Hypothalamus (tissue), 51 donors: ENCODE data around the gene COL13A1.

Experiments
- DNase-seq, 51 donors: peaks; one replicate each; lab custom pipeline; 2025; lab: John Stamatoyannopoulos, UW

Gene COL13A1

GRCh38 chr10:69901022-69901421 lies 99.3 kb downstream of the COL13A1 start:
- no peak for DNase-seq

DNA sequence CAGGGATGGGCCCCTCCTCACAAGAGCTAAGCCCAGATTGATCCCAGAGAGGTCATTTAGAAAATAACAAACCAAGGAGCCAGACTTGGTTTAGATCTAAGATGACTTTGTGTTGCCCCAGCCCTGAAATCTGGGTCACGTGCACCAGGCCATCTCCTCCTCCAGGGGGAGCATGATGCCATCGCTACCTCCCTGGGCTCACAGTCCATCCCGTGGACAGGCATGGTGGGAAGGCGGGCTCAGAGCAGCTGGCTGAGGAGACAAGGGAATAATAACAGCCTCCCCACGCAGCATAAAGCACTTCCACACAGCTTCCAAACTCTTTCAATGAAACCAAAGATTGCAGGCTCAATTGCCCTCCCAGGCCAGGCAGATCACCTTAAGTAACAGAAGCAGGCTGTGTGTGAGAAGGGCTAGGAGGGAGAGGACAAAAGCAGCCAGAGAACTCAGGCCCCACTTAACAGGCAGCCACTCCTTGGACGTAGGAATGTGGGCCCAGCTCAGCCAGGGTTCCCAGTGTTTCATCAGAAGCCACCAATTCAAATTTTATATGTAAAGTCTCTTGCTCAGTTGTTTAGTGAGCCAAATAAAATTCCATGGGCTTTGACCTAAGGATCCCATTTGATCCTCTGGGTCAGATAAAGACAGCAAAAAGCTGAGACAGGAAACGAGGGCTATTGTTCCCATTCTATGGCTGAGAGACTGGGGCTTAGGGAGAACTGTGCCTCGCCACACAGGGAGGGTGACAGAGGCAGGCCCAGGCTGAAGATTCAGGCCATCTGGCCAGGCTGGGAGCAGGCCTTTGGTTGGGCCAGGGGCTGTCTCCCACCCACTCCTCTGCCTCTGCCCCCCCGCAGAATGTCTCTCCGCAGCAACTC lies 100.2 kb downstream of the COL13A1 start:
- DNase-seq = peak in 15 of 51 donors; percentile 3 to 36 (median 15)

- DNase-seq = peak in 9 of 51 donors; percentile 7 to 41 (median 20)
Measured at GRCh38 chr10:69902835-69903535, 101.3 kb downstream of the COL13A1 start.

DNA sequence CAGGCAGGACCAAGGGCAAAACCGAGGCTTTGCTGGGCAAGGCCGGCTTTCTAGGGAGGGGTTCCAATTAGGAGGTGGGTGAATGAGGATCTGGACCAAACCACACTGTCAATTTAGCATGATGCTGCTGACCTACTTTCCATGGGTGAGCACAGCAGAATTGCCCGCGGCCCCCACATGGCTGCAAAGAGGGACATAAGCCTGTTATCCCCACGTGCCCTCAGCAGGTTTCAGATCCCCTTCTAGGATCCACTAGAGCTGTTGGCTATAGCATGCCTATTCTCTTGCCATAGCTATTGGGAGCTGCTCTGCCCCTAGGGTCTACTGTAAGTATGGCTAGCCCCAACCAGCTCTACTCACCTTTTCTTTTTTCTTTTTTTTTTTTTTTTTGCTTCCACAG lies 102.8 kb downstream of the COL13A1 start:
- no peak for DNase-seq

- DNase-seq = no peak
Measured at GRCh38 chr10:69906425-69906824, 104.7 kb downstream of the COL13A1 start.

DNA sequence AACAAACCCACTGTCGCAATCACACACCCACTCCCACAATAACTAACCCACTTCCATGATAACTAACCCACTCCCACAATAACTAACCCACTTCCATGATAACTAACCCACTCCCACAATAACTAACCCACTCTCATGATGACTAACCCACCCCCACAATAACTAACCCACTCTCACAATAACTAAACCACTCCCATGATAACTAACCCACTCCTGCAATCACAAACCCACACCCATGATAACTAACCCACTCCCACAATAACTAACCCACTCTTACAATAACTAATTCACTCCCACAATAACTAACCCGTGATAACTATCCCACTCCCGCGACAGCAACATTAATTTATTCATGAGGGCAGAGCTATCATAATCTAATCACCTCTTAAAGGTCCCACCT lies 105.8 kb downstream of the COL13A1 start:
- no peak for DNase-seq

DNA sequence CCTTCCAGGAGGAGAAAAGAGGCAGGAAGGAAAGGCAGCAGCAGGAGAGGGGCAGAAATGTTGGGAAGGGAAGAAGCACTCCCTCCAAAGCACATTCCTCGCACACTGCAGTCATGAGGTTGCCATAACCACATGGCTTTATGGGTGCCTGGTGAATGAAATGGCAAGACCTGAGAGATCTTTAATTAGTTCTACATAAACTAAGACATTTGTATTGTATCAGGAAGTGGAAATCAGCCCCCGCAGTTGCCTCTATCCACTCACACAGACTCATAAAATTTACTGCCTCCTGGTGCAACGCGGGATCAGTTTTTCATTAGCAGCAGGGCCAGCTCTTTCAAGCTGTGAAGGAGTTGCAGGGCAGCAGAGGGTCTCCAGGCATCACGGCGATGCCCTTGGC lies 106.4 kb downstream of the COL13A1 start:
- no peak for DNase-seq

GRCh38 chr10:69910561-69910960 lies 108.9 kb downstream of the COL13A1 start:
- no peak for DNase-seq

- peak in 21 of 51 donors; percentile 4 to 62 (median 28) for DNase-seq
Measured at GRCh38 chr10:69911613-69912528, 110.2 kb downstream of the COL13A1 start.

GRCh38 chr10:69912589-69912988 lies 110.9 kb downstream of the COL13A1 start:
- DNase-seq = no peak

- no peak for DNase-seq
Measured at GRCh38 chr10:69913606-69914382, 112.1 kb downstream of the COL13A1 start.

- peak in 44 of 51 donors; percentile 8 to 81 (median 50) for DNase-seq
Measured at GRCh38 chr10:69914398-69915214, 112.9 kb downstream of the COL13A1 start.

- no peak for DNase-seq
Measured at GRCh38 chr10:69915215-69915560, 113.5 kb downstream of the COL13A1 start.

GRCh38 chr10:69916118-69916517 lies 114.4 kb downstream of the COL13A1 start:
- no peak for DNase-seq

- DNase-seq = no peak
Measured at GRCh38 chr10:69918036-69918435, 116.3 kb downstream of the COL13A1 start.

- DNase-seq = no peak
Measured at GRCh38 chr10:69919250-69919649, 117.5 kb downstream of the COL13A1 start.

- no peak for DNase-seq
Measured at GRCh38 chr10:69925111-69925510, 123.4 kb downstream of the COL13A1 start.

DNA sequence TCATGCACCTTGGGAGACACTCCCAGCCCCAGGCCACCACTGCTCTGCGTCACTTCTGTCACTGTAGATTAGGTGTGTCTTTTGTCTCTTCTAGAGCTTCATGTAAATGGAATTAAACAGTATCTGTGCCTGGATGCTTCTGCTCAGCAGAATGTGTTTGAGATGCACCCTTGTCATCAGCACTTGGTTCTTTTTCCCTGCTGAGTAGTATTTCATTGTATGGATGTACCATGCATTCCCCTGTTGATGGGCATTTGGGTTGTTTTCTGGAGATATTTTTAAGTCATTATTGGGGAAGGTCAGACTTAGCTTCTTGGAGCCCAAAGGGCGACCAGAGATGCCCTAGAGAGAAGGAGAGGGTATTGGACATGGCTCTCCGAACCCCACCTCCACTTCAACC lies 126.6 kb downstream of the COL13A1 start:
- no peak for DNase-seq

DNA sequence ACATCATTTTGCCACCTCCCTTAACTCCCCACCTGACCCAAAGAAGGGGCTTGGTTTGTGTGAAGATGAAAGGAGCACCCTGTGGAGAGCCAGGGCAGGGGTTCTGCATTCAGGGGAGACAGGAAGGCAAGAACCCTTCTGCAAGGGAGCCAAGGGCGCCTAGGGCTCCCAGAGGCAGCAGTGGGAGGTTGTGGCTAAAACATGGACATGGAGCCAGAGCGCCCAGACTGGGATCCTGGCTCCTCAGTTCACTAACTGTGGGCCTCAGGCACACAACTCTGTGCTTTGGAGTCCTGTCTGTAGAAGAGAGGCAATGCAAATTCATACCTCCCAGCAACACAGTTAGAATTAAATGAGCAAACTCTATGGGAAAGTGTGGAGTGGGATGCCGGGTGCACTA lies 127.9 kb downstream of the COL13A1 start:
- DNase-seq = no peak
